Muscle of leg (tissue), 11 donors: ENCODE results near the gene NUDT8. TPM values are rescaled to one million over a fixed set of nuclear protein-coding genes. Genes with fewer than 3 reads are reported as not detected.
"Not testable (repeated sequence)": the region's sequence is repeated elsewhere in the genome, so short reads cannot be mapped to it uniquely, and the experiment has no call there.

Experiments used
- DNase-seq: peaks from one replicate; pipeline ENCODE4 v3.0.0; 2013
- H3K27ac ChIP-seq: one replicate; pipeline ENCODE4 v1.5.1; 2013; ENCODE audit warnings: mild to moderate bottlenecking, low read length, control low read depth
- H3K27me3 ChIP-seq: one replicate; pipeline ENCODE4 v1.6.1; 2013; ENCODE audit warnings: low read length; ENCODE audit not compliant: control insufficient read depth, insufficient read depth
- H3K36me3 ChIP-seq: one replicate; pipeline ENCODE4 v1.6.1; 2013; ENCODE audit warnings: low read length; ENCODE audit not compliant: control insufficient read depth, insufficient read depth
- H3K4me1 ChIP-seq: one replicate; pipeline ENCODE4 v1.6.1; 2013; ENCODE audit warnings: low read length; ENCODE audit not compliant: control insufficient read depth, insufficient read depth
- H3K4me3 ChIP-seq: one replicate; pipeline ENCODE4 v1.5.1; 2013; ENCODE audit warnings: low read length, control low read depth
- H3K9me3 ChIP-seq: replicated peaks from 2 replicates; pipeline ENCODE4 v1.6.1; 2013; ENCODE audit warnings: low read depth, low read length; ENCODE audit not compliant: control insufficient read depth
- WGBS: methylation state at CpG from one replicate; pipeline ENCODE4 v1.1.5; 2013; ENCODE audit warnings: missing lambda C conversion rate; ENCODE audit not compliant: insufficient coverage; 5-methylcytosine and 5-hydroxymethylcytosine counted together
- polyA plus RNA-seq, 8 donors: library from polyadenylated mRNA; unstranded; fragments of 120-200 nt; gene quantifications; one replicate each; pipeline versions ENCODE4 v1.2.1 to v1.2.3, GENCODE V29; 2013; ENCODE audit warnings: inconsistent platforms in 1 of 8, low replicate concordance in 1 of 8; ENCODE audit not compliant: insufficient read length in 8 of 8, insufficient read depth in 1 of 8
- total RNA-seq: library from RNA; stranded (reverse); fragments of 120-200 nt; gene quantifications from one replicate; pipeline ENCODE4 v1.2.4, GENCODE V29; 2013

Gene NUDT8
- total and polyA plus RNA-seq, 9 donors, result 3.4 to 5.8 (median 4.2) TPM

- Histone ChIP-seq H3K27ac (no peak overlapping the region), H3K4me3 (no peak overlapping the region), H3K36me3 (no peaks in the 10 kb centered on the region), H3K4me1 (peaks cover under 1% of the 10 kb centered on the region), H3K27me3 (peaks cover 16% of the 10 kb centered on the region), H3K9me3 (no peaks in the 10 kb centered on the region)
- no peak for DNase-seq
- 87% methylated on average over 6 of the region's 7 CpGs for WGBS
These were observed 28.6 kb downstream of the NUDT8 start for GRCh38 chr11:67601098-67601497.

GRCh38 chr11:67600324-67601029, 29.3 kb downstream of the NUDT8 start:
- no peaks in the 10 kb centered on the region for H3K9me3 ChIP-seq
- H3K36me3 ChIP-seq, result no peaks in the 10 kb centered on the region
- H3K27ac ChIP-seq, result no peak overlapping the region
- no peaks in the 10 kb centered on the region for H3K4me1 ChIP-seq
- WGBS, result 15% methylated on average over 4 of the region's 7 CpGs
- no peak for DNase-seq
- no peak overlapping the region for H3K4me3 ChIP-seq
- peaks cover 16% of the 10 kb centered on the region for H3K27me3 ChIP-seq

- no peaks in the 10 kb centered on the region for H3K36me3 ChIP-seq
- H3K4me3 ChIP-seq, result no peak overlapping the region
- no peaks in the 10 kb centered on the region for H3K4me1 ChIP-seq
- no peak overlapping the region for H3K27ac ChIP-seq
- H3K9me3 ChIP-seq, result no peaks in the 10 kb centered on the region
- peaks cover 13% of the 10 kb centered on the region for H3K27me3 ChIP-seq
- WGBS, result no CpG with 5 or more reads among the region's 1 CpG
- DNase-seq, result no peak
These were observed 30.6 kb downstream of the NUDT8 start for GRCh38 chr11:67599149-67599548.

- peaks cover 13% of the 10 kb centered on the region for H3K27me3 ChIP-seq
- H3K27ac ChIP-seq, H3K9me3 ChIP-seq, DNase-seq, H3K4me3 ChIP-seq, H3K36me3 ChIP-seq, H3K4me1 ChIP-seq: not testable (repeated sequence)
- 94% methylated on average over 8 of the region's 26 CpGs for WGBS
These were observed 31.8 kb downstream of the NUDT8 start for GRCh38 chr11:67597963-67598362.

- WGBS, result no CpG with 5 or more reads among the region's 3 CpGs
- not testable (repeated sequence) for H3K9me3 ChIP-seq, H3K4me3 ChIP-seq, H3K27me3 ChIP-seq, DNase-seq, H3K27ac ChIP-seq, H3K36me3 ChIP-seq, H3K4me1 ChIP-seq
These were observed 32.3 kb downstream of the NUDT8 start for GRCh38 chr11:67597458-67597857.

- Histone ChIP-seq H3K27me3 (peaks cover 9% of the 10 kb centered on the region), H3K4me1 (no peaks in the 10 kb centered on the region), H3K4me3 (no peak overlapping the region), H3K27ac (no peak overlapping the region), H3K36me3 (no peaks in the 10 kb centered on the region), H3K9me3 (no peaks in the 10 kb centered on the region)
- DNase-seq, result no peak
- WGBS, result no CpG with 5 or more reads among the region's 1 CpG
These were observed 32.9 kb downstream of the NUDT8 start for GRCh38 chr11:67596753-67597300.

GRCh38 chr11:67594480-67594879, 35.3 kb downstream of the NUDT8 start:
- Histone ChIP-seq H3K4me1 (no peaks in the 10 kb centered on the region), H3K36me3 (no peaks in the 10 kb centered on the region), H3K27me3 (no peaks in the 10 kb centered on the region), H3K27ac (no peak overlapping the region), H3K4me3 (no peak overlapping the region), H3K9me3 (no peaks in the 10 kb centered on the region)
- DNase-seq, result no peak
- WGBS, result no CpG with 5 or more reads among the region's 3 CpGs

- no peak overlapping the region for H3K27ac ChIP-seq
- no peaks in the 10 kb centered on the region for H3K9me3 ChIP-seq
- DNase-seq, result no peak
- no peaks in the 10 kb centered on the region for H3K4me1 ChIP-seq
- no peaks in the 10 kb centered on the region for H3K27me3 ChIP-seq
- H3K4me3 ChIP-seq, result no peak overlapping the region
- no CpG with 5 or more reads among the region's 3 CpGs for WGBS
- H3K36me3 ChIP-seq, result no peaks in the 10 kb centered on the region
These were observed 36.2 kb downstream of the NUDT8 start for GRCh38 chr11:67593565-67593905.

- no peaks in the 10 kb centered on the region for H3K9me3 ChIP-seq
- no peak for DNase-seq
- no peaks in the 10 kb centered on the region for H3K36me3 ChIP-seq
- no peak overlapping the region for H3K4me3 ChIP-seq
- 46% methylated on average over 11 of the region's 12 CpGs for WGBS
- no peaks in the 10 kb centered on the region for H3K4me1 ChIP-seq
- no peaks in the 10 kb centered on the region for H3K27me3 ChIP-seq
- H3K27ac ChIP-seq, result no peak overlapping the region
These were observed 36.7 kb downstream of the NUDT8 start for GRCh38 chr11:67592880-67593564.

- Histone ChIP-seq H3K36me3 (peaks cover 20% of the 10 kb centered on the region), H3K4me1 (peaks cover 14% of the 10 kb centered on the region)
- not testable (repeated sequence) for H3K9me3 ChIP-seq, H3K27ac ChIP-seq, H3K27me3 ChIP-seq, DNase-seq, H3K4me3 ChIP-seq
- WGBS, result 91% methylated on average over 3 of the region's 11 CpGs
These were observed 40.8 kb downstream of the NUDT8 start for GRCh38 chr11:67588899-67589415.
